ENCODE measurements around the gene DAO. TPM values are rescaled to one million over a fixed set of nuclear protein-coding genes. Genes with fewer than 3 reads are reported as not detected.

DAO gene
- total RNA-seq, 4 donors from 2014 or later = not detected

DNA sequence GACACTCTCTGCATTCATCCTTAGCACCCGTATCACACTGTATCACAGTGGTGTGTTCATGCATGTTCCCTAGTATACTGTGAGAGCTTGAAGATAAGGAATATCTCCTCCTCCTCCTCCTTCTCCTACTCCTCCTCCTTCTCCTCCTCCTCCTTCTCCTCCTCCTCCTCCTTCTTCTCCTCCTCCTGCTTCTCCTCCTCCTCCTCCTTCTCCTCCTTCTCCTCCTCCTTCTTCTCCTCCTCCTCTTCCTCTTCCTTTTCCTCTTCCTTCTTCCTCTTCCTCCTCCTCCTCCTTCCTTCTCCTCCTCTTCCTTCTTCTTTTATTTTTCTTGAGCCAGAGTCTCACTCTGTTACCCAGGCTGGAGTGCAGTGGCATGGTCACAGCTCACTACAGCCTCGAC, 27.1 kb downstream of the DAO start:
- intact Hi-C loops (cut with DNase I; ENCODE audit: low total_unique reads) = no loop called here

DNA sequence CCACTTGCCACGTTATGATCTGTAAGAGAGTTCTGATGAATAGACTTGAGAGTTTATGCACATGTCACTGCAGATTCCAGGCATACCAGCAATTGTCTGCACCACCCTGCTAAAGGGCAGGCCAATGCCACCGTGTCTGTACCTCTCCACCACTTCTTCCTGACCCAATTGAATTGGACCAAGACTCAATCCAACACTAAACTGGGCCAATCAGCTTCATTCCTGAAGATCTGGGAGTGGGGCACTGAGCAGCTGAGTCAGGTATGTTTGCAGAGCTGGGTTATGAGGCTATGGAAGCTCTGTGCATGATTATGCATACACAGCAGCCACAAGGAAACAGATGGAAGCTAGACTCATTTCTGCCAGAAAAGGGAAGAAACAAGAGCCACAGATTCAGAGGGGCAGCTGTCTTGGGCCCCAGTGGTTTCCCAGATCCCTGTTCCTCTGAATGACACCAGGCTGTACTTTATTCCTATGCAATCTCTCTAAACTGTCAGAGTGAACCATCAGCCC, 28.0 kb downstream of the DAO start:
- intact Hi-C loops (cut with DNase I; ENCODE audit: low total_unique reads) (no loop called here), in situ Hi-C loops (cut with MboI; ENCODE audit: low sequenced_read_pairs in 4 of 4) (no loop called here)
- DNase-seq (peak; percentile 9 to 25), ATAC-seq (peak in 1 of 2 donors; percentile 41)
- Histone ChIP-seq H3K4me3 (no peak overlapping the region), H3K27me3 (no peaks in the 10 kb centered on the region), H3K9me3 (no peaks in the 10 kb centered on the region), H3K27ac (no peak overlapping the region), H3K36me3 (no peaks in the 10 kb centered on the region), H3K4me1 (no peaks in the 10 kb centered on the region)
- TF ChIP-seq POLR2A (IDR thresholded peaks at IDR 0.05) = no peak
- TF ChIP-seq, protein P1, sequence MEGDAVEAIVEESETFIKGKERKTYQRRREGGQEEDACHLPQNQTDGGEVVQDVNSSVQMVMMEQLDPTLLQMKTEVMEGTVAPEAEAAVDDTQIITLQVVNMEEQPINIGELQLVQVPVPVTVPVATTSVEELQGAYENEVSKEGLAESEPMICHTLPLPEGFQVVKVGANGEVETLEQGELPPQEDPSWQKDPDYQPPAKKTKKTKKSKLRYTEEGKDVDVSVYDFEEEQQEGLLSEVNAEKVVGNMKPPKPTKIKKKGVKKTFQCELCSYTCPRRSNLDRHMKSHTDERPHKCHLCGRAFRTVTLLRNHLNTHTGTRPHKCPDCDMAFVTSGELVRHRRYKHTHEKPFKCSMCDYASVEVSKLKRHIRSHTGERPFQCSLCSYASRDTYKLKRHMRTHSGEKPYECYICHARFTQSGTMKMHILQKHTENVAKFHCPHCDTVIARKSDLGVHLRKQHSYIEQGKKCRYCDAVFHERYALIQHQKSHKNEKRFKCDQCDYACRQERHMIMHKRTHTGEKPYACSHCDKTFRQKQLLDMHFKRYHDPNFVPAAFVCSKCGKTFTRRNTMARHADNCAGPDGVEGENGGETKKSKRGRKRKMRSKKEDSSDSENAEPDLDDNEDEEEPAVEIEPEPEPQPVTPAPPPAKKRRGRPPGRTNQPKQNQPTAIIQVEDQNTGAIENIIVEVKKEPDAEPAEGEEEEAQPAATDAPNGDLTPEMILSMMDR (IDR thresholded peaks at IDR 0.05 in 4 of 5, conservative IDR thresholded peaks at IDR 0.05 in 1 of 5) = no peak

More for the DNA sequence above, 27.1 kb downstream of the DAO start:
- Histone ChIP-seq H3K27ac (no peak overlapping the region), H3K4me3 (no peak overlapping the region), H3K9me3 (no peaks in the 10 kb centered on the region), H3K4me1 (no peaks in the 10 kb centered on the region), H3K36me3 (no peaks in the 10 kb centered on the region), H3K27me3 (no peaks in the 10 kb centered on the region)
- ATAC-seq (no peak), DNase-seq (no peak)
- TF ChIP-seq, protein P1 (IDR thresholded peaks at IDR 0.05 in 4 of 5, conservative IDR thresholded peaks at IDR 0.05 in 1 of 5) = no peak
- TF ChIP-seq POLR2A (IDR thresholded peaks at IDR 0.05) = no peak
- in situ Hi-C loops (cut with MboI; ENCODE audit: low sequenced_read_pairs in 4 of 4) = no loop called here

DNA sequence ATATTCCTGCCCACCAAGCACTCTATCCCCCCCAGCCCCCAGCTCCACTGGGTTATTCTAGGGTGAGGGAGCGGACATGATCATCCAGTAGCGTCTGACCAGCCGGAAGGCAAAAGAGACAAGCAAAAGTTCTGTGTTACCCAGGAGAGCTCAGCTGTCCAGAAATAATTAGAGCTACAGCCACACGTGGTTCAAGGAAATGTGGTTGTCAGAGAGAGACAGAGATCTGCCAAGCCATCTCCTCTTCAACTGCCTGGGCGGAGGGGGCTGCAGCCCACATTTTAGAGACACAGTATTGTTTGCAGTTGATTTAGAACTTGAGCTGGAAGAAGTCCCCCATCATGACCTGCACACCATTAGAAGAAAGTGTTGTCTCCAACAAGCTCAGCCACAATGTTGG, 30.4 kb downstream of the DAO start:
- H3K4me1 ChIP-seq = no peaks in the 10 kb centered on the region
- ATAC-seq = no peak
- in situ Hi-C loops (cut with MboI; ENCODE audit: low sequenced_read_pairs in 4 of 4) (no loop called here), intact Hi-C loops (cut with DNase I; ENCODE audit: low total_unique reads) (no loop called here)
- DNase-seq = no peak
- H3K27me3 ChIP-seq = no peaks in the 10 kb centered on the region
- H3K9me3 ChIP-seq = no peaks in the 10 kb centered on the region
- no peak overlapping the region for H3K4me3 ChIP-seq
- no peak for TF ChIP-seq POLR2A (IDR thresholded peaks at IDR 0.05)
- TF ChIP-seq, protein P1 (IDR thresholded peaks at IDR 0.05 in 4 of 5, conservative IDR thresholded peaks at IDR 0.05 in 1 of 5) = no peak
- H3K36me3 ChIP-seq = no peaks in the 10 kb centered on the region
- H3K27ac ChIP-seq = no peak overlapping the region

DNA sequence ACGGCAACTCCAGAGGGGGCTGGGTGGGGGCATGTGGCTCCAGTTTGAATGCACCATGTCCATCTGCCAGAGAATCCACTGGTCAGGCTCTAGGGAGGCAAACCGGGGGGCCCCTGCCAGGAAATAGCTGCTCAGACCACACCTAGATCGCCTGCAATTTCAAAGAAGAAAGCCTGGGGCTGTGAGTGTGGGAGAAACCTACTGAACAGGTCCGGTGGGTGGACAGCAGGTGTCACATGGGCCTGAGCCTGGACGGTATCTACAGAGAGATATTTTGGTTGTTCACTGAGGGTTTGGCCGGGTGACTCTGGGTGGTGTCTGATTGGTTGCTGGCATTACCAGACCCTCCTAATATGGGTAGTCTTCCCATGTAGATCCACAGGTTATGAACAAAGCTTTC, 32.0 kb downstream of the DAO start:
- Histone ChIP-seq H3K4me1 (no peaks in the 10 kb centered on the region), H3K36me3 (no peaks in the 10 kb centered on the region), H3K4me3 (no peak overlapping the region), H3K27me3 (no peaks in the 10 kb centered on the region), H3K27ac (no peak overlapping the region), H3K9me3 (no peaks in the 10 kb centered on the region)
- no peak for ATAC-seq
- no peak for TF ChIP-seq POLR2A (IDR thresholded peaks at IDR 0.05)
- TF ChIP-seq, protein P1 (IDR thresholded peaks at IDR 0.05 in 4 of 5, conservative IDR thresholded peaks at IDR 0.05 in 1 of 5) = no peak
- in situ Hi-C loops (cut with MboI; ENCODE audit: low sequenced_read_pairs in 4 of 4) (no loop called here), intact Hi-C loops (cut with DNase I; ENCODE audit: low total_unique reads) (no loop called here)
- no peak for DNase-seq

DNA sequence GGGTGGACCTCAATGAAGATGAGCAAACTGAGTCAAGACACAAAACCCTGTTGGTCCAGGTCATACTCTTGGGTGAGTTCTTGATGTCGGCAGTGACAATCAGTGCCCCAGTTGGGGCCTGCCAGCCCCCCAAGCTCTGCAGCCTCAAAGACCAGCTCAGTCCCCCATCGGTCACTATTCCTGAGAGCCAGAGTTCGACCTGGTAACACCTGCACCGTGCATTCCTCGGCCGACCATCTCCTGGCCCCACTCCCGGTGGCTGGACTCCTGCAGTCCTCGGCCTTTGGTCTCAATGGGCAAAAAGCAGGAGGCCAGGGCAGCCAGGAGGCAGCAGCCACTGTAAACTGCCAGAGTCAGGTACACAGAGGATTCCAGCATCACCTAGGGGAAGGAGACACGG, 32.5 kb downstream of the DAO start:
- intact Hi-C loops (cut with DNase I; ENCODE audit: low total_unique reads) = no loop called here
- in situ Hi-C loops (cut with MboI; ENCODE audit: low sequenced_read_pairs in 4 of 4) = no loop called here

More for the DNA sequence above, 32.5 kb downstream of the DAO start:
- Histone ChIP-seq H3K4me3 (no peak overlapping the region), H3K4me1 (no peaks in the 10 kb centered on the region), H3K9me3 (no peaks in the 10 kb centered on the region), H3K27ac (no peak overlapping the region), H3K27me3 (no peaks in the 10 kb centered on the region), H3K36me3 (no peaks in the 10 kb centered on the region)
- no peak for TF ChIP-seq POLR2A (IDR thresholded peaks at IDR 0.05)
- TF ChIP-seq, protein P1 (IDR thresholded peaks at IDR 0.05 in 4 of 5, conservative IDR thresholded peaks at IDR 0.05 in 1 of 5) = no peak
- no peak for ATAC-seq
- DNase-seq = no peak
